Liver (tissue), 3 donors: ENCODE results near the gene GRIN1.
"Not testable (repeated sequence)": the region's sequence is repeated elsewhere in the genome, so short reads cannot be mapped to it uniquely, and the experiment has no call there.

Experiments used
- EGR1 ChIP-seq, 2 donors: IDR thresholded peaks; 2 replicates each; pipeline ENCODE4 v1.6.1; 2016 to 2018; ENCODE audit warnings: antibody characterized with exemption in 2 of 2, low read depth in 2 of 2
- FOXA1 ChIP-seq: IDR thresholded peaks from 2 replicates; pipeline ENCODE4 v1.6.1; 2016; ENCODE audit warnings: antibody characterized with exemption
- GABPA ChIP-seq, 2 donors: IDR thresholded peaks in 1 of 2; conservative IDR thresholded peaks in 1 of 2; 2 replicates each; pipeline ENCODE4 v1.6.1; 2016; ENCODE audit warnings: antibody characterized with exemption in 2 of 2, mild to moderate bottlenecking in 1 of 2, moderate library complexity in 1 of 2
- RAD21 ChIP-seq, 2 donors: IDR thresholded peaks; 2 replicates each; pipeline ENCODE4 v1.6.1; 2016; ENCODE audit warnings: antibody characterized with exemption in 2 of 2, mild to moderate bottlenecking in 2 of 2
- TAF1 ChIP-seq: conservative IDR thresholded peaks from 2 replicates; pipeline ENCODE4 v1.6.1; 2016; ENCODE audit warnings: antibody characterized with exemption, mild to moderate bottlenecking
- YY1 ChIP-seq: IDR thresholded peaks from 2 replicates; pipeline ENCODE4 v1.6.1; 2016; ENCODE audit warnings: antibody characterized with exemption, mild to moderate bottlenecking
- TF ChIP-seq, protein P1 (sequence below): fragments of 150-350 bp; IDR thresholded peaks from 2 replicates; pipeline ENCODE4 v1.5.1; 2017; ENCODE audit warnings: improper control_type of control experiment, low read depth, low read length; ENCODE audit not compliant: missing input control
- TF ChIP-seq, protein P2 (sequence below): IDR thresholded peaks from 2 replicates; pipeline ENCODE4 v1.6.1; 2016; ENCODE audit warnings: antibody characterized with exemption
- TF ChIP-seq, protein P3 (sequence below): IDR thresholded peaks from 2 replicates; pipeline ENCODE4 v1.6.1; 2016; ENCODE audit warnings: antibody characterized with exemption, mild to moderate bottlenecking
- TF ChIP-seq, protein P4 (sequence below): IDR thresholded peaks from 2 replicates; pipeline ENCODE4 v1.6.1; 2016; ENCODE audit warnings: antibody characterized with exemption
- donor health status: healthy.
- donor health status: healthy.

DNA sequence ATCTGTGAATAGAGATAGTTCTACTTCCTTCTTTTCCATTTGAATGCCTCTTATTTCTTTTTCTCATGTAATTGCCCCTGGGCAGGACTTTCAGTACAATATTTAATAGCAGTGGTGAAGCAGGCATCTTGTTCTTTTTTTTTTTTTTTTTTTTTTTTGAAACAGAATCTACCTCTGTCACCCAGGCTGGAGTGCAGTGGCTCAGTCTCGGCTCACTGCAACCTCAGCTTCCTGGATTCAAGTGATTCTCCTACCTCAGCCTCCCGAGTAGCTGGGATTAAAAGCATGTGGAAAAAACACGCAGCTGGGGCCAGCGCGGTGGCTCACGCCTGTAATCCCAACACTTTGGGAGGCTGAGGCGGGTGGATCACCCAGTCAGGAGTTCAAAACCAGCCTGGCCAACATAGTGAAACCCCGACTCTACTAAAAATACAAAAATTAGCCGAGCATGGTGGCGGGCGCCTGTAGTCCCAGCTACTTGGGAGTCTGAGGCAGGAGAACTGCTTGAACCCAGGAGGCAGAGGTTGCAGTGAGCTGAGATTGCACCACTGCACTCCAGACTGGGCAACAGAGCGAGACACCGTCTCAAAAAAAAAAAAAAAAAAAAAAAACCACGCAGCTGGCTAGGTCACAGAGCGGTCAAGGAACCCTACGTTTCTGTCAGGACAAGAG, 16.0 kb upstream of the GRIN1 start:
- TF ChIP-seq TAF1; GABPA (IDR thresholded peaks at IDR 0.05 in 1 of 2, conservative IDR thresholded peaks at IDR 0.05 in 1 of 2); RAD21 (IDR thresholded peaks at IDR 0.05); FOXA1; YY1; EGR1 (IDR thresholded peaks at IDR 0.05; ENCODE audit: low read depth in 2 of 2): not testable (repeated sequence)
- TF ChIP-seq, protein P1, sequence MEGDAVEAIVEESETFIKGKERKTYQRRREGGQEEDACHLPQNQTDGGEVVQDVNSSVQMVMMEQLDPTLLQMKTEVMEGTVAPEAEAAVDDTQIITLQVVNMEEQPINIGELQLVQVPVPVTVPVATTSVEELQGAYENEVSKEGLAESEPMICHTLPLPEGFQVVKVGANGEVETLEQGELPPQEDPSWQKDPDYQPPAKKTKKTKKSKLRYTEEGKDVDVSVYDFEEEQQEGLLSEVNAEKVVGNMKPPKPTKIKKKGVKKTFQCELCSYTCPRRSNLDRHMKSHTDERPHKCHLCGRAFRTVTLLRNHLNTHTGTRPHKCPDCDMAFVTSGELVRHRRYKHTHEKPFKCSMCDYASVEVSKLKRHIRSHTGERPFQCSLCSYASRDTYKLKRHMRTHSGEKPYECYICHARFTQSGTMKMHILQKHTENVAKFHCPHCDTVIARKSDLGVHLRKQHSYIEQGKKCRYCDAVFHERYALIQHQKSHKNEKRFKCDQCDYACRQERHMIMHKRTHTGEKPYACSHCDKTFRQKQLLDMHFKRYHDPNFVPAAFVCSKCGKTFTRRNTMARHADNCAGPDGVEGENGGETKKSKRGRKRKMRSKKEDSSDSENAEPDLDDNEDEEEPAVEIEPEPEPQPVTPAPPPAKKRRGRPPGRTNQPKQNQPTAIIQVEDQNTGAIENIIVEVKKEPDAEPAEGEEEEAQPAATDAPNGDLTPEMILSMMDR: not testable (repeated sequence)
- TF ChIP-seq, protein P2, sequence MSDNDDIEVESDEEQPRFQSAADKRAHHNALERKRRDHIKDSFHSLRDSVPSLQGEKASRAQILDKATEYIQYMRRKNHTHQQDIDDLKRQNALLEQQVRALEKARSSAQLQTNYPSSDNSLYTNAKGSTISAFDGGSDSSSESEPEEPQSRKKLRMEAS: not testable (repeated sequence)
- TF ChIP-seq, protein P3, sequence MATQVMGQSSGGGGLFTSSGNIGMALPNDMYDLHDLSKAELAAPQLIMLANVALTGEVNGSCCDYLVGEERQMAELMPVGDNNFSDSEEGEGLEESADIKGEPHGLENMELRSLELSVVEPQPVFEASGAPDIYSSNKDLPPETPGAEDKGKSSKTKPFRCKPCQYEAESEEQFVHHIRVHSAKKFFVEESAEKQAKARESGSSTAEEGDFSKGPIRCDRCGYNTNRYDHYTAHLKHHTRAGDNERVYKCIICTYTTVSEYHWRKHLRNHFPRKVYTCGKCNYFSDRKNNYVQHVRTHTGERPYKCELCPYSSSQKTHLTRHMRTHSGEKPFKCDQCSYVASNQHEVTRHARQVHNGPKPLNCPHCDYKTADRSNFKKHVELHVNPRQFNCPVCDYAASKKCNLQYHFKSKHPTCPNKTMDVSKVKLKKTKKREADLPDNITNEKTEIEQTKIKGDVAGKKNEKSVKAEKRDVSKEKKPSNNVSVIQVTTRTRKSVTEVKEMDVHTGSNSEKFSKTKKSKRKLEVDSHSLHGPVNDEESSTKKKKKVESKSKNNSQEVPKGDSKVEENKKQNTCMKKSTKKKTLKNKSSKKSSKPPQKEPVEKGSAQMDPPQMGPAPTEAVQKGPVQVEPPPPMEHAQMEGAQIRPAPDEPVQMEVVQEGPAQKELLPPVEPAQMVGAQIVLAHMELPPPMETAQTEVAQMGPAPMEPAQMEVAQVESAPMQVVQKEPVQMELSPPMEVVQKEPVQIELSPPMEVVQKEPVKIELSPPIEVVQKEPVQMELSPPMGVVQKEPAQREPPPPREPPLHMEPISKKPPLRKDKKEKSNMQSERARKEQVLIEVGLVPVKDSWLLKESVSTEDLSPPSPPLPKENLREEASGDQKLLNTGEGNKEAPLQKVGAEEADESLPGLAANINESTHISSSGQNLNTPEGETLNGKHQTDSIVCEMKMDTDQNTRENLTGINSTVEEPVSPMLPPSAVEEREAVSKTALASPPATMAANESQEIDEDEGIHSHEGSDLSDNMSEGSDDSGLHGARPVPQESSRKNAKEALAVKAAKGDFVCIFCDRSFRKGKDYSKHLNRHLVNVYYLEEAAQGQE: not testable (repeated sequence)
- TF ChIP-seq, protein P4, sequence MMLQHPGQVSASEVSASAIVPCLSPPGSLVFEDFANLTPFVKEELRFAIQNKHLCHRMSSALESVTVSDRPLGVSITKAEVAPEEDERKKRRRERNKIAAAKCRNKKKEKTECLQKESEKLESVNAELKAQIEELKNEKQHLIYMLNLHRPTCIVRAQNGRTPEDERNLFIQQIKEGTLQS: not testable (repeated sequence)
